Neuronal stem cell (in vitro differentiated cells): ENCODE measurements around the gene SLC12A3.
"Not testable (repeated sequence)": the region's sequence is repeated elsewhere in the genome, so short reads cannot be mapped to it uniquely, and the experiment has no call there.

ENCODE experiments used
- DNase-seq: peaks from one replicate; pipeline ENCODE4 v3.0.0-alpha.2; 2013; ENCODE audit warnings: low spot score
- H2AFZ ChIP-seq: one replicate; pipeline ENCODE4 v1.6.1; 2013; ENCODE audit warnings: mild to moderate bottlenecking, low read length, inconsistent platforms
- H2AK5ac ChIP-seq: 2 replicates; pipeline ENCODE4 v1.6.1; 2013; ENCODE audit warnings: low read depth, mild to moderate bottlenecking, inconsistent platforms, low read length, moderate library complexity, mixed read lengths
- H2BK120ac ChIP-seq: 2 replicates; pipeline ENCODE4 v1.6.1; 2013; ENCODE audit warnings: low read depth, mild to moderate bottlenecking, inconsistent platforms, low read length, moderate library complexity, mixed read lengths
- H2BK12ac ChIP-seq: one replicate; pipeline ENCODE4 v1.6.1; 2013; ENCODE audit warnings: low read length, inconsistent platforms
- H2BK15ac ChIP-seq: 2 replicates; pipeline ENCODE4 v1.6.1; 2013; ENCODE audit warnings: mild to moderate bottlenecking, low read length, inconsistent platforms, mixed read lengths
- H2BK5ac ChIP-seq: one replicate; pipeline ENCODE4 v1.6.1; 2013; ENCODE audit warnings: inconsistent platforms, mild to moderate bottlenecking, low read length, moderate library complexity
- H3K14ac ChIP-seq: one replicate; pipeline ENCODE4 v1.6.1; 2013; ENCODE audit warnings: low read length, inconsistent platforms
- H3K18ac ChIP-seq: 2 replicates; pipeline ENCODE4 v1.6.1; 2013; ENCODE audit warnings: low read length, inconsistent platforms
- H3K23ac ChIP-seq: 2 replicates; pipeline ENCODE4 v1.6.1; 2013; ENCODE audit warnings: low read depth, mild to moderate bottlenecking, mixed read lengths, low read length, inconsistent platforms; ENCODE audit not compliant: poor library complexity
- H3K27ac ChIP-seq: replicated peaks from 3 replicates; pipeline ENCODE4 v1.5.1; 2013; ENCODE audit warnings: low read length, inconsistent platforms
- H3K27me3 ChIP-seq, 3 experiments: 2 replicates each; pipeline ENCODE4 v1.6.1; 2013; ENCODE audit warnings: low read length in 3 of 3, mild to moderate bottlenecking in 2 of 3, inconsistent platforms in 1 of 3, low read depth in 1 of 3, mixed read lengths in 1 of 3, moderate library complexity in 1 of 3; ENCODE audit not compliant: control insufficient read depth in 3 of 3, insufficient read depth in 3 of 3
- H3K36me3 ChIP-seq, 2 donors: replicated peaks in 1 of 2; 2 replicates each; pipeline ENCODE4 v1.6.1; 2013; ENCODE audit warnings: low read length in 2 of 2; ENCODE audit not compliant: control insufficient read depth in 2 of 2, insufficient read depth in 2 of 2
- H3K4ac ChIP-seq: 2 replicates; pipeline ENCODE4 v1.6.1; 2013; ENCODE audit warnings: inconsistent platforms, mild to moderate bottlenecking, low read length, moderate library complexity
- H3K4me1 ChIP-seq, 2 donors: 1 replicate in 1 of 2; 2 replicates in 1 of 2; pipeline ENCODE4 v1.6.1; 2013; ENCODE audit warnings: low read length in 2 of 2, low read depth in 1 of 2; ENCODE audit not compliant: control insufficient read depth in 2 of 2, insufficient read depth in 1 of 2
- H3K4me2 ChIP-seq: one replicate; pipeline ENCODE4 v1.6.1; 2013; ENCODE audit warnings: mild to moderate bottlenecking, low read length, inconsistent platforms; ENCODE audit not compliant: insufficient read depth, poor library complexity, severe bottlenecking
- H3K4me3 ChIP-seq, 2 donors: 2 replicates each; pipeline ENCODE4 v1.5.1; 2013; ENCODE audit warnings: low read length in 2 of 2, mild to moderate bottlenecking in 2 of 2, inconsistent platforms in 1 of 2, moderate library complexity in 1 of 2
- H3K79me1 ChIP-seq: one replicate; pipeline ENCODE4 v1.6.1; 2013; ENCODE audit warnings: low read depth, mild to moderate bottlenecking, inconsistent platforms, low read length, moderate library complexity
- H3K9ac ChIP-seq: one replicate; pipeline ENCODE4 v1.6.1; 2013; ENCODE audit warnings: mild to moderate bottlenecking, low read depth, low read length, inconsistent platforms; ENCODE audit not compliant: poor library complexity
- H3K9me3 ChIP-seq, 2 donors: replicated peaks in 1 of 2; 2 replicates each; pipeline versions ENCODE3 to v1.6.1; 2013; ENCODE audit warnings: low read length in 2 of 2, mild to moderate bottlenecking in 2 of 2, inconsistent platforms in 1 of 2, low read depth in 1 of 2, mixed read lengths in 1 of 2, moderate library complexity in 1 of 2; ENCODE audit not compliant: control insufficient read depth in 2 of 2, insufficient read depth in 1 of 2
- H4K8ac ChIP-seq: one replicate; pipeline ENCODE4 v1.6.1; 2013; ENCODE audit warnings: low read depth, mild to moderate bottlenecking, inconsistent platforms, low read length, moderate library complexity
- H4K91ac ChIP-seq: one replicate; pipeline ENCODE4 v1.6.1; 2013; ENCODE audit warnings: low read length, low read depth, mild to moderate bottlenecking, inconsistent platforms; ENCODE audit not compliant: poor library complexity
- WGBS, 2 donors: extraction: QIAGEN DNeasy Blood & Tissue Kit; methylation state at CpG; one replicate each; pipeline ENCODE4 v1.1.7; 2013; ENCODE audit warnings: missing lambda C conversion rate in 2 of 2, mixed read lengths in 1 of 2; ENCODE audit not compliant: insufficient read length in 2 of 2, insufficient replicate concordance in 1 of 2; ENCODE audit errors: extremely low coverage in 2 of 2; 5-methylcytosine and 5-hydroxymethylcytosine counted together

Gene SLC12A3

DNA sequence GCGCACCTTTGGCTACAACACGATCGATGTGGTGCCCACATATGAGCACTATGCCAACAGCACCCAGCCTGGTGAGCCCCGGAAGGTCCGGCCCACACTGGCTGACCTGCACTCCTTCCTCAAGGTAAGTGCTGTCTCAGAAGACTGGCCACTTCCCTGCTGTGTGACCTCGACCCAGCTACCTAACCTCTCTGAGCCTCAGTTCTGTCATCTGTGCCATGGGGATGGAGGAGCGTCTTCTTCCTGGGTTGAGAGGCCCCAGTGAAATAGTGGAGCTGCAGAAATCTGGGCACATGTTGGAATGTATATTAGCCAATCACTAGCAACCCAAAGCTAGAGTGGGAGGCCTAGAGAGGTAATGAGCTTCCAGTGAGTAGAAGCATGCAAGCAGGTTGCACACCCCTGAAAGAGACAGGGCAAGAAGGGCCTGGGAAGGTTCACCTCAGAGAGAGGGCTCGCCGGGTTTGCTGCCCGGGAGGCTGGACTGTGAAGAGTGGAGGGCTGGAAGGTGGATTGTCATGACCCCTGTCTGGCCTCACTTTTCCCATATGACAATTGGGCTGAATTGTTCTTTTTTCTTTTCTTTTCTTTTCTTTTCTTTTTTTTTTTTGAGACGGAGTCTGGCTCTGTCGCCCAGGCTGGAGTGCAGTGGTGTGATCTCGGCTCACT is 521 bp downstream of the SLC12A3 start:
- H4K8ac ChIP-seq = no peak overlapping the region
- peak overlapping the region; percentile 81 for H3K18ac ChIP-seq
- peak overlapping the region; percentile 86 for H3K23ac ChIP-seq
- no peaks in the 10 kb centered on the region for H3K9me3 ChIP-seq
- DNase-seq = no peak
- no peak overlapping the region for H3K4me2 ChIP-seq
- peaks cover 4 to 14% of the 10 kb centered on the region in 2 donors for H3K4me1 ChIP-seq
- H3K14ac ChIP-seq = no peak overlapping the region
- H3K4ac ChIP-seq = no peak overlapping the region
- no CpG with 5 or more reads among the region's 13 CpGs for WGBS, 2 donors
- H3K79me1 ChIP-seq = no peaks in the 10 kb centered on the region
- H3K9ac ChIP-seq = no peak overlapping the region
- H3K27ac ChIP-seq = no peak overlapping the region
- peaks cover 0 to 13% (median 0%) of the 10 kb centered on the region in 3 experiments for H3K27me3 ChIP-seq
- H2AK5ac ChIP-seq = peak overlapping the region; percentile 97
- no peak overlapping the region for H2BK120ac ChIP-seq
- no peaks in the 10 kb centered on the region for H3K36me3 ChIP-seq
- peak overlapping the region; percentile 54 for H2BK15ac ChIP-seq
- no peak overlapping the region for H3K4me3 ChIP-seq
- no peak overlapping the region for H2BK5ac ChIP-seq
- H4K91ac ChIP-seq = peak overlapping the region; percentile 48
- H2BK12ac ChIP-seq = no peak overlapping the region
- no peak overlapping the region for H2AFZ ChIP-seq

DNA sequence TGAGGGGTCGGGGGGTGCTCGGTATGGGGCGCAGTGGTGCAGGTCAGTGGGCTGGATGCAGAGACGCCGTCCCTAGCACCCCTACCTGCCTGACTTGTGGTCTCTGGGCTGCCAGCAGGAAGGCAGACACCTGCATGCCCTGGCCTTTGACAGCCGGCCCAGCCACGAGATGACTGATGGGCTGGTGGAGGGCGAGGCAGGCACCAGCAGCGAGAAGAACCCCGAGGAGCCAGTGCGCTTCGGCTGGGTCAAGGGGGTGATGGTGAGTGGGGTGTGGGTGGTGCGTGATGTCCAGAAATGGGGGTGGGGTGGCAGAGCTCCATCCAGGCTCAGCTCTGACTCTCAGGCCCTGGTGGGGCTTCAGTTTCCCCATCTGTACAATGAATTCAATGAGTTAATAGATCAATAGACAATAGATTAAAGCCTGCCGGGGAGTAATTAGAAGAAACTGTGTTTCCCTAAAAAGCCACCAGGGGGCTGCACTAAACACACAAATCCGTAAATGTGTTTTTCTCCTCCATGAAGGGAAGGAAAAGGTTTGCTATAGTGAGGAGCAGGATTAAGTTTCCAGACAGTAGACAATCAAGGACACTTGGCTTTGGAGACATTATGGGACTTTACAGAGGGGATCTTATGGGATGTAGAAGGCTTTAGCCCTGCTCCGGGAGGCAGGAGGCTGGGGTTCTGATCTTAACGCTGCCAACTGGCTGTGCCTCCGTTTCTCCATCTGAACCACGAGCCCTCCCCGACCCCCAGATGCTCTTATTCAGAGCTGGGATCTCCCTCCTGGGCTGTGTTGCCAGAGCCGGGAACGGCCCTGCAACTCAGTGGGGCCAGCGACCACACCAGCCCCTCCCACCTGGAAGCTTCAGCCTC is 2.2 kb downstream of the SLC12A3 start:
- peak overlapping the region; percentile 52 for H4K8ac ChIP-seq
- H2AK5ac ChIP-seq = peak overlapping the region; percentile 97
- peaks cover 0 to 2% (median 0%) of the 10 kb centered on the region in 3 experiments for H3K27me3 ChIP-seq
- H3K14ac ChIP-seq = no peak overlapping the region
- no peaks in the 10 kb centered on the region for H3K79me1 ChIP-seq
- H3K9me3 ChIP-seq = no peaks in the 10 kb centered on the region
- no peak overlapping the region for H3K4ac ChIP-seq
- no peak overlapping the region for H4K91ac ChIP-seq
- peak overlapping the region; percentile 36 for H3K18ac ChIP-seq
- no peaks in the 10 kb centered on the region for H3K36me3 ChIP-seq
- no peak overlapping the region for H3K4me2 ChIP-seq
- peaks cover 0 to 2% of the 10 kb centered on the region in 2 donors for H3K4me1 ChIP-seq
- no peak overlapping the region for H3K4me3 ChIP-seq
- H2BK120ac ChIP-seq = no peak overlapping the region
- H3K27ac ChIP-seq = no peak overlapping the region
- peak overlapping the region; percentile 38 for H3K23ac ChIP-seq
- peak overlapping the region; percentile 95 for H2BK15ac ChIP-seq
- no peak overlapping the region for H2BK5ac ChIP-seq
- H3K9ac ChIP-seq = peak overlapping the region; percentile 56
- no CpG with 5 or more reads among the region's 23 CpGs for WGBS, 2 donors
- H2AFZ ChIP-seq = peak overlapping the region; percentile 72
- peak overlapping the region; percentile 87 for H2BK12ac ChIP-seq
- peak; percentile 61 for DNase-seq

DNA sequence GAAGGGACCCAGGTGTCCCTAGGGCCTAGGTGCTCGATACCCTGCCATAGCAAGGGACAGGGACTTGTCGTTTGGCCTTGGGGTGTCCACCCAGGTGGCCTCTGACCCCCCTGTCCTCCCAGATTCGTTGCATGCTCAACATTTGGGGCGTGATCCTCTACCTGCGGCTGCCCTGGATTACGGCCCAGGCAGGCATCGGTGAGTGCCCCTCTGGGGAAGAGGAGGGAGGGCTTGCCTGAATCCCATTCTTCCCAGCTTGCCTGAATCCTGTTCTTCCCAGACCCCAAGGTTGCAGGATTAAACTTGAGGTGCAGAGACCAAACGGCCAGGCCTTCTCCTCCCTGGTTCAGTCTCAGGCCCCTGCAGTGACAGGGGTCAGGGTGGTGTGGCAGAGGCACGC is 3.2 kb downstream of the SLC12A3 start:
- H3K4me2 ChIP-seq = no peak overlapping the region
- WGBS, 2 donors = no CpG with 5 or more reads among the region's 9 CpGs
- H2BK15ac ChIP-seq = peak overlapping the region; percentile 95
- H2BK5ac ChIP-seq = no peak overlapping the region
- H3K4me1 ChIP-seq = peaks cover 0 to 2% of the 10 kb centered on the region in 2 donors
- no peak overlapping the region for H4K8ac ChIP-seq
- no peak overlapping the region for H3K14ac ChIP-seq
- H3K27ac ChIP-seq = no peak overlapping the region
- no peaks in the 10 kb centered on the region for H3K36me3 ChIP-seq
- H2BK120ac ChIP-seq = no peak overlapping the region
- peak overlapping the region; percentile 97 for H2AK5ac ChIP-seq
- no peak overlapping the region for H2BK12ac ChIP-seq
- no peak for DNase-seq
- H4K91ac ChIP-seq = peak overlapping the region; percentile 24
- H3K9me3 ChIP-seq = no peaks in the 10 kb centered on the region
- H3K27me3 ChIP-seq = no peaks in the 10 kb centered on the region
- no peaks in the 10 kb centered on the region for H3K79me1 ChIP-seq
- H3K9ac ChIP-seq = peak overlapping the region; percentile 5
- no peak overlapping the region for H3K4me3 ChIP-seq
- H2AFZ ChIP-seq = peak overlapping the region; percentile 72
- peak overlapping the region; percentile 41 for H3K18ac ChIP-seq
- H3K4ac ChIP-seq = no peak overlapping the region
- no peak overlapping the region for H3K23ac ChIP-seq

DNA sequence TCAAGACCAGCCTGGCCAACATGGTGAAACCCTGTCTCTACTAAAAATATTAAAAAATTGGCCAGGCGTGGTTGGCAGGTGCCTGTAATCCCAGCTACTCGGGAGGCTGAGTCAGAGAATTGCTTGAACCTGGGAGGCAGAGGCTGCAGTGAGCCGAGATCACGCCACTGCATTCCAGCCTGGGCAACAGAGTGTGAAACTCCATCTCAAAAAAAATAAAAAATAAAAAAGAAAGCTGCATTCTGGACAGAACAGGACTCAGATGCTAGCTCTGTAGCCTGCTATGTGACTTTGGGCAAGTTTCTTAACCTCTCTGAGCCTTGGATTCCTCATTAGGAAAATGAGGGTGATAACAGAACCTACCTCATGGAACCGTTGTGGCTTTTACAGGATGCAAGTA is 3.8 kb downstream of the SLC12A3 start:
- not testable (repeated sequence) for H3K23ac ChIP-seq, H3K9ac ChIP-seq, H4K8ac ChIP-seq, H3K18ac ChIP-seq, H3K79me1 ChIP-seq, H3K4me2 ChIP-seq, H2BK12ac ChIP-seq, H3K9me3 ChIP-seq, H3K4ac ChIP-seq, H3K4me1 ChIP-seq, H3K27ac ChIP-seq, DNase-seq, H4K91ac ChIP-seq, H3K27me3 ChIP-seq, H2BK120ac ChIP-seq, H3K4me3 ChIP-seq, H2AFZ ChIP-seq, H2AK5ac ChIP-seq, H2BK5ac ChIP-seq, H3K36me3 ChIP-seq, H2BK15ac ChIP-seq, H3K14ac ChIP-seq
- WGBS, 2 donors = no CpG with 5 or more reads among the region's 5 CpGs
